GM19467 (cell line): ENCODE data around the gene MYO7A.

Experiments
- ATAC-seq: cut with Tn5 transposase; IDR thresholded peaks from one replicate; pipeline ENCODE4 v1.9.1; 2021; ENCODE audit warnings: mild to moderate bottlenecking, moderate library complexity; ENCODE audit not compliant: unreplicated experiment

MYO7A gene

GRCh38 chr11:77159219-77159936 lies 31.3 kb downstream of the MYO7A start:
- ATAC-seq: no peak

- no peak for ATAC-seq
These were observed 32.0 kb downstream of the MYO7A start for GRCh38 chr11:77159937-77160495.

GRCh38 chr11:77163271-77163670 lies 35.2 kb downstream of the MYO7A start:
- ATAC-seq: no peak

GRCh38 chr11:77165066-77165465 lies 37.0 kb downstream of the MYO7A start:
- no peak for ATAC-seq

- no peak for ATAC-seq
These were observed 38.0 kb downstream of the MYO7A start for GRCh38 chr11:77166021-77166420.

GRCh38 chr11:77167111-77167626 lies 39.1 kb downstream of the MYO7A start:
- no peak for ATAC-seq

- ATAC-seq: no peak
These were observed 39.7 kb downstream of the MYO7A start for GRCh38 chr11:77167791-77168190.

- ATAC-seq: no peak
These were observed 42.1 kb downstream of the MYO7A start for GRCh38 chr11:77170107-77170506.

GRCh38 chr11:77171254-77171653 lies 43.2 kb downstream of the MYO7A start:
- no peak for ATAC-seq

GRCh38 chr11:77171885-77172665 lies 44.0 kb downstream of the MYO7A start:
- no peak for ATAC-seq

GRCh38 chr11:77172666-77172982 lies 44.6 kb downstream of the MYO7A start:
- ATAC-seq: no peak

- ATAC-seq: no peak
These were observed 45.4 kb downstream of the MYO7A start for GRCh38 chr11:77173494-77173893.

- ATAC-seq: no peak
These were observed 46.5 kb downstream of the MYO7A start for GRCh38 chr11:77174559-77174958.

GRCh38 chr11:77175021-77175842 lies 47.2 kb downstream of the MYO7A start:
- no peak for ATAC-seq

- no peak for ATAC-seq
These were observed 48.0 kb downstream of the MYO7A start for GRCh38 chr11:77175869-77176539.

GRCh38 chr11:77176996-77177395 lies 49.0 kb downstream of the MYO7A start:
- no peak for ATAC-seq

- no peak for ATAC-seq
These were observed 50.1 kb downstream of the MYO7A start for GRCh38 chr11:77178150-77178549.

- no peak for ATAC-seq
These were observed 51.0 kb downstream of the MYO7A start for GRCh38 chr11:77179048-77179447.

- no peak for ATAC-seq
These were observed 51.6 kb downstream of the MYO7A start for GRCh38 chr11:77179681-77180080.

- ATAC-seq: no peak
These were observed 52.3 kb downstream of the MYO7A start for GRCh38 chr11:77180346-77180745.

GRCh38 chr11:77181226-77181625 lies 53.2 kb downstream of the MYO7A start:
- no peak for ATAC-seq
